ENCODE results near the gene NONO.
"Not testable (repeated sequence)": the region's sequence is repeated elsewhere in the genome, so short reads cannot be mapped to it uniquely, and the experiment has no call there.

DNA sequence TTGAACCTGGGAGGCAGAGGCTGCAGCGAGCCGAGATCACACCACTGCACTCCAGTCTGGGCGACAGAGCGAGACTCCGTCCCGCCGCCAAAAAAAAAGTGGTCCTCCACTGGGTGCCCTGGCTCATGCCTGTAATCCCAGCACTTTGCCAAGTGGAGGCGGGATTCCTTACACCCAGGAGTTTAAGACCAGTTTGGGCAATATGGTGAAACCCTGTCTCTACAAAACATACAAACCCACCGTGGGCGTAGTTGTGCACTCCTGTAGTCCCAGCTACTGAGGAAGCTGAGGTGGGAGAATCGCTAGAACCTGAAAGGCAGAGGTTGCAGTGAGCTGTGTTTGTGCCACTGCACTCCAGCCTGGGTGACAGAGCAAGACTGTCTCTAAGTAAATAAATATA, 2.1 kb upstream of the NONO start:
- TF ChIP-seq, protein P1, sequence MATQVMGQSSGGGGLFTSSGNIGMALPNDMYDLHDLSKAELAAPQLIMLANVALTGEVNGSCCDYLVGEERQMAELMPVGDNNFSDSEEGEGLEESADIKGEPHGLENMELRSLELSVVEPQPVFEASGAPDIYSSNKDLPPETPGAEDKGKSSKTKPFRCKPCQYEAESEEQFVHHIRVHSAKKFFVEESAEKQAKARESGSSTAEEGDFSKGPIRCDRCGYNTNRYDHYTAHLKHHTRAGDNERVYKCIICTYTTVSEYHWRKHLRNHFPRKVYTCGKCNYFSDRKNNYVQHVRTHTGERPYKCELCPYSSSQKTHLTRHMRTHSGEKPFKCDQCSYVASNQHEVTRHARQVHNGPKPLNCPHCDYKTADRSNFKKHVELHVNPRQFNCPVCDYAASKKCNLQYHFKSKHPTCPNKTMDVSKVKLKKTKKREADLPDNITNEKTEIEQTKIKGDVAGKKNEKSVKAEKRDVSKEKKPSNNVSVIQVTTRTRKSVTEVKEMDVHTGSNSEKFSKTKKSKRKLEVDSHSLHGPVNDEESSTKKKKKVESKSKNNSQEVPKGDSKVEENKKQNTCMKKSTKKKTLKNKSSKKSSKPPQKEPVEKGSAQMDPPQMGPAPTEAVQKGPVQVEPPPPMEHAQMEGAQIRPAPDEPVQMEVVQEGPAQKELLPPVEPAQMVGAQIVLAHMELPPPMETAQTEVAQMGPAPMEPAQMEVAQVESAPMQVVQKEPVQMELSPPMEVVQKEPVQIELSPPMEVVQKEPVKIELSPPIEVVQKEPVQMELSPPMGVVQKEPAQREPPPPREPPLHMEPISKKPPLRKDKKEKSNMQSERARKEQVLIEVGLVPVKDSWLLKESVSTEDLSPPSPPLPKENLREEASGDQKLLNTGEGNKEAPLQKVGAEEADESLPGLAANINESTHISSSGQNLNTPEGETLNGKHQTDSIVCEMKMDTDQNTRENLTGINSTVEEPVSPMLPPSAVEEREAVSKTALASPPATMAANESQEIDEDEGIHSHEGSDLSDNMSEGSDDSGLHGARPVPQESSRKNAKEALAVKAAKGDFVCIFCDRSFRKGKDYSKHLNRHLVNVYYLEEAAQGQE (IDR thresholded peaks at IDR 0.05; ENCODE audit: insufficient read depth in 1 of 2, low read depth in 2 of 2, low read length in 1 of 2), result not testable (repeated sequence)
- not testable (repeated sequence) for TF ChIP-seq TCF7L2, POLR2AphosphoS5 (IDR thresholded peaks at IDR 0.05; ENCODE audit: low read depth, low read length)
